Breast epithelium (tissue), 4 donors: ENCODE measurements around the gene KIF26B. TPM values are rescaled to one million over a fixed set of nuclear protein-coding genes. Genes with fewer than 3 reads are reported as not detected.

Experiments used
- DNase-seq, 2 donors: peaks; one replicate each; pipeline ENCODE4 v3.0.0-alpha.2; 2019; ENCODE audit warnings: low spot score in 2 of 2
- H3K27ac ChIP-seq, 2 donors: fragments of 200-600 bp; sonication (generic) in 1 of 2; one replicate each; pipeline ENCODE4 v1.5.1; 2016 to 2019; ENCODE audit warnings: mild to moderate bottlenecking in 1 of 2
- H3K27me3 ChIP-seq, 2 donors: fragments of 200-600 bp; sonication (generic) in 1 of 2; one replicate each; pipeline versions ENCODE4 v1.5.1 to v1.6.0; 2017 to 2019; ENCODE audit warnings: control low read depth in 1 of 2, mild to moderate bottlenecking in 1 of 2
- H3K36me3 ChIP-seq: fragments of 200-600 bp; one replicate; pipeline ENCODE4 v1.5.1; 2019
- H3K4me1 ChIP-seq, 2 donors: fragments of 200-600 bp; sonication (generic); one replicate each; pipeline ENCODE4 v1.5.1; 2016 to 2019; ENCODE audit warnings: control low read depth in 1 of 2
- H3K4me3 ChIP-seq, 3 donors: fragments of 200-600 bp; sonication (generic); 1 replicate in 2 of 3; 2 replicates in 1 of 3; pipeline ENCODE4 v1.5.1; 2016 to 2019; ENCODE audit warnings: mild to moderate bottlenecking in 3 of 3, moderate library complexity in 2 of 3
- H3K9me3 ChIP-seq, 2 donors: fragments of 200-600 bp; sonication (generic) in 1 of 2; one replicate each; pipeline ENCODE4 v1.5.1; 2016 to 2019; ENCODE audit warnings: control low read depth in 1 of 2
- CTCF ChIP-seq, 3 donors: fragments of 450-650 bp; IDR thresholded peaks; one replicate each; pipeline ENCODE4 v1.5.1; 2016 to 2017; ENCODE audit warnings: antibody characterized with exemption in 3 of 3, mild to moderate bottlenecking in 3 of 3, moderate library complexity in 3 of 3
- POLR2A ChIP-seq: fragments of 450-650 bp; IDR thresholded peaks from one replicate; pipeline ENCODE4 v1.6.1; 2016; ENCODE audit warnings: antibody characterized with exemption, mild to moderate bottlenecking, moderate library complexity
- POLR2AphosphoS5 ChIP-seq, 3 donors: sonication (generic); formaldehyde crosslinking; IDR thresholded peaks; one replicate each; pipeline ENCODE4 v1.6.1; 2017; ENCODE audit warnings: antibody characterized with exemption in 3 of 3
- intact Hi-C: fragments of 100-400 bp; cut with DNase I; formaldehyde crosslinking; loops from one replicate; pipeline ENCODE4 v1.15.1; 2023; ENCODE audit warnings: low total_unique reads
- total RNA-seq, 3 donors: library from RNA; depleted of rRNA; stranded (reverse); fragments of >200 nt; gene quantifications; one replicate each; pipeline ENCODE4 v1.1.0, GENCODE V29; 2016

Gene KIF26B
- total RNA-seq, 3 donors from 2014 or later = 0.32 to 1.0 (median 0.33) TPM

GRCh38 chr1:245585252-245585959 is 430.6 kb downstream of the KIF26B start:
- DNase-seq = no peak
- no peak for TF ChIP-seq POLR2AphosphoS5 (IDR thresholded peaks at IDR 0.05)
- no peak for TF ChIP-seq POLR2A
- no peak for TF ChIP-seq CTCF (IDR thresholded peaks at IDR 0.05)
- no peak overlapping the region for H3K4me3 ChIP-seq
- intact Hi-C loops = no loop called here
- no peak overlapping the region for H3K27ac ChIP-seq
- no peaks in the 10 kb centered on the region for H3K27me3 ChIP-seq
- no peaks in the 10 kb centered on the region for H3K4me1 ChIP-seq
- H3K36me3 ChIP-seq = no peaks in the 10 kb centered on the region
- no peaks in the 10 kb centered on the region for H3K9me3 ChIP-seq

- intact Hi-C loops = no loop called here
- no peaks in the 10 kb centered on the region for H3K9me3 ChIP-seq
- no peak for TF ChIP-seq CTCF (IDR thresholded peaks at IDR 0.05)
- TF ChIP-seq POLR2A = no peak
- no peak overlapping the region for H3K4me3 ChIP-seq
- H3K27me3 ChIP-seq = no peaks in the 10 kb centered on the region
- H3K27ac ChIP-seq = no peak overlapping the region
- H3K36me3 ChIP-seq = no peaks in the 10 kb centered on the region
- no peak for DNase-seq
- H3K4me1 ChIP-seq = no peaks in the 10 kb centered on the region
Observed at GRCh38 chr1:245587435-245588115, 432.8 kb downstream of the KIF26B start.

GRCh38 chr1:245588116-245588639 is 433.4 kb downstream of the KIF26B start:
- DNase-seq = no peak
- no peaks in the 10 kb centered on the region for H3K9me3 ChIP-seq
- no peaks in the 10 kb centered on the region for H3K36me3 ChIP-seq
- H3K27ac ChIP-seq = no peak overlapping the region
- no peak for TF ChIP-seq CTCF (IDR thresholded peaks at IDR 0.05)
- no peak for TF ChIP-seq POLR2AphosphoS5 (IDR thresholded peaks at IDR 0.05)
- TF ChIP-seq POLR2A = no peak
- no peaks in the 10 kb centered on the region for H3K4me1 ChIP-seq
- no peak overlapping the region for H3K4me3 ChIP-seq
- H3K27me3 ChIP-seq = no peaks in the 10 kb centered on the region
- intact Hi-C loops = no loop called here

- Histone ChIP-seq H3K9me3 (no peaks in the 10 kb centered on the region), H3K4me1 (no peaks in the 10 kb centered on the region), H3K27me3 (no peaks in the 10 kb centered on the region), H3K36me3 (no peaks in the 10 kb centered on the region), H3K27ac (no peak overlapping the region), H3K4me3 (no peak overlapping the region)
- DNase-seq = no peak
- intact Hi-C loops = no loop called here
- no peak for TF ChIP-seq CTCF (IDR thresholded peaks at IDR 0.05)
- no peak for TF ChIP-seq POLR2AphosphoS5 (IDR thresholded peaks at IDR 0.05)
Observed at GRCh38 chr1:245589316-245589715, 434.5 kb downstream of the KIF26B start.

- Histone ChIP-seq H3K9me3 (no peaks in the 10 kb centered on the region), H3K4me3 (no peak overlapping the region), H3K4me1 (no peaks in the 10 kb centered on the region), H3K36me3 (no peaks in the 10 kb centered on the region), H3K27me3 (no peaks in the 10 kb centered on the region), H3K27ac (no peak overlapping the region)
- no peak for TF ChIP-seq POLR2AphosphoS5 (IDR thresholded peaks at IDR 0.05)
- no peak for TF ChIP-seq CTCF (IDR thresholded peaks at IDR 0.05)
- no peak for TF ChIP-seq POLR2A
- intact Hi-C loops = no loop called here
- no peak for DNase-seq
Observed at GRCh38 chr1:245589906-245590305, 435.1 kb downstream of the KIF26B start.
